ENCODE results near the gene BRD4. TPM values are rescaled to one million over a fixed set of nuclear protein-coding genes. Genes with fewer than 3 reads are reported as not detected.

Gene BRD4
- total RNA-seq, 4 donors from 2014 or later, result 5.6 to 156 (median 16.6) TPM

- Histone ChIP-seq H3K36me3 (no peaks in the 10 kb centered on the region), H3K27ac (peak overlapping the region; percentile 50 to 54), H3K4me1 (peaks cover 8 to 28% of the 10 kb centered on the region in 2 donors), H3K27me3 (no peaks in the 10 kb centered on the region), H3K4me3 (no peak overlapping the region), H3K9me3 (no peaks in the 10 kb centered on the region)
- intact Hi-C loops (cut with DNase I; ENCODE audit: low total_unique reads), result loop anchor here (10.0 kb wide), 1 partner anchor 59 kb away; no protein-coding TSS in a partner anchor
- no peak for TF ChIP-seq CTCF (IDR thresholded peaks at IDR 0.05)
- TF ChIP-seq POLR2A (IDR thresholded peaks at IDR 0.05), result no peak
- DNase-seq, result peak; percentile 95
Measured at GRCh38 chr19:15265850-15266248, 66.5 kb downstream of the BRD4 start.

GRCh38 chr19:15265214-15265849 lies 67.0 kb downstream of the BRD4 start:
- Histone ChIP-seq H3K27ac (peak overlapping the region; percentile 50 to 54), H3K4me1 (peaks cover 8 to 28% of the 10 kb centered on the region in 2 donors), H3K9me3 (no peaks in the 10 kb centered on the region), H3K27me3 (no peaks in the 10 kb centered on the region), H3K4me3 (no peak overlapping the region), H3K36me3 (no peaks in the 10 kb centered on the region)
- intact Hi-C loops (cut with DNase I; ENCODE audit: low total_unique reads), result loop anchor here (10.0 kb wide), 1 partner anchor 59 kb away; no protein-coding TSS in a partner anchor
- TF ChIP-seq POLR2A (IDR thresholded peaks at IDR 0.05) (no peak), CTCF (IDR thresholded peaks at IDR 0.05) (no peak)
- DNase-seq, result no peak

- intact Hi-C loops (cut with DNase I; ENCODE audit: low total_unique reads), result loop anchor here (10.0 kb wide), 1 partner anchor 60 kb away; no protein-coding TSS in a partner anchor
- peaks cover 8 to 28% of the 10 kb centered on the region in 2 donors for H3K4me1 ChIP-seq
- no peaks in the 10 kb centered on the region for H3K36me3 ChIP-seq
Measured at GRCh38 chr19:15264933-15265206, 67.5 kb downstream of the BRD4 start.

DNA sequence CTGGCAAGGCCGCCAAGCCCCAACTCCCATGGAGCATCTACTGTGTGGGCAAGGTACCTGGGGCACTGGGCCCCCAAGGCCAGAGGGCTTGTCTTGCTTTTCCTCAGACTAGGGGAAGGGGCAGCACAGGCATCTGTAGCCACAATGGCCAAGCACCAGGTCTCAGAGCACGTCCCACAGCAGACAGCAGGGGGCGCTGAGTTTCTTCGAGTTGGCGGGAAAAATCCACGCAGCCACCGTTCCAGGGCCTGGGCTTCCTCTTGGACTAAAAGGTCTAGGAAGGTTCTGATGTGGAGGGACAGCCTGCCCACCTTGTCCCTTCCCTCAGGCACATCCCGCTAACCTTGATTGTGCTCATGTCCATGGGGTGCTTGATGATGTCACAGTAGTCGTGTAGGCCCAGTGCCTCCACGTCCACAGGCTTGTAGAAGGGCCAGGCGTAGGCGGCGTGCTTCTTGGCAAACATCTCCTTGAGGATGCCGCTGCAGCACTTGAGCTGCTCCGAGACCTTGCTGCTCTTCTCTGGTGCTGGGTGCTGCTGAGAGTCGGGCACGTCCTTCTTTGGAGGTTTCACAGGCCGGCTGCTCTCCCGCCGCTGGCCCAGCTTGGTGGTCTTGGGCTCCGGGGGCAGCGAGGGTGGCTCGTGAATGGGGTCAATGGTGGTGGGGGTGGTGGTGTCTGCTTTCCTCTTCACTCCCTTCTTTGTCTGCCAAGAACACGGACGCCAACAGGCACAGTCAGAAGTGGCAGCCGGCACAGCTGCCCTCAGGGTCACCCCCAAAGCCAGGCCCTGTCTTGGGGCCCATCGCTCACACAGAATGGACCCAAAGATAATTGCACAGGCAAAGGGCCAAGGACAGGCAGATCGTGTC lies 68.0 kb downstream of the BRD4 start:
- Histone ChIP-seq H3K27ac (peak overlapping the region; percentile 50 to 54), H3K36me3 (no peaks in the 10 kb centered on the region), H3K4me1 (peaks cover 8 to 28% of the 10 kb centered on the region in 2 donors), H3K9me3 (no peaks in the 10 kb centered on the region), H3K27me3 (no peaks in the 10 kb centered on the region), H3K4me3 (no peak overlapping the region)
- TF ChIP-seq CTCF (IDR thresholded peaks at IDR 0.05) (peak; percentile 74 to 80 (median 78)), POLR2A (IDR thresholded peaks at IDR 0.05) (no peak)
- intact Hi-C loops (cut with DNase I; ENCODE audit: low total_unique reads), result loop anchor here (10.0 kb wide), 1 partner anchor 61 kb away; no protein-coding TSS in a partner anchor
- peak; percentile 81 to 82 for DNase-seq

More at GRCh38 chr19:15264933-15265206, 67.5 kb downstream of the BRD4 start:
- peak overlapping the region; percentile 50 to 54 for H3K27ac ChIP-seq
- no peak for TF ChIP-seq CTCF (IDR thresholded peaks at IDR 0.05)
- TF ChIP-seq POLR2A (IDR thresholded peaks at IDR 0.05), result no peak
- H3K27me3 ChIP-seq, result no peaks in the 10 kb centered on the region
- no peak for DNase-seq
- no peaks in the 10 kb centered on the region for H3K9me3 ChIP-seq
- no peak overlapping the region for H3K4me3 ChIP-seq
